H9 (cell line): Measurements from ENCODE around the gene OMA1. TPM values are rescaled to one million over a fixed set of nuclear protein-coding genes. Genes with fewer than 3 reads are reported as not detected.

Source experiments
- DNase-seq: peaks from one replicate; pipeline ENCODE4 v3.0.0-alpha.2; 2017
- H2AFZ ChIP-seq: one replicate; pipeline ENCODE4 v1.6.1; 2013; ENCODE audit warnings: mild to moderate bottlenecking, low read length, control low read depth, moderate library complexity
- H2AK5ac ChIP-seq: 2 replicates; pipeline ENCODE4 v1.6.1; 2013; ENCODE audit warnings: low read length, control low read depth, mixed read lengths; ENCODE audit not compliant: insufficient read length
- H2BK120ac ChIP-seq: one replicate; pipeline ENCODE4 v1.6.1; 2013; ENCODE audit warnings: low read depth, mild to moderate bottlenecking, low read length, control low read depth, inconsistent platforms; ENCODE audit not compliant: poor library complexity, severe bottlenecking
- H2BK12ac ChIP-seq: 2 replicates; pipeline ENCODE4 v1.6.1; 2013; ENCODE audit warnings: low read length, control low read depth, mixed read lengths, low read depth; ENCODE audit not compliant: insufficient read length
- H2BK15ac ChIP-seq: 2 replicates; pipeline ENCODE4 v1.6.1; 2013; ENCODE audit warnings: low read depth, low read length, control low read depth
- H2BK20ac ChIP-seq: one replicate; pipeline ENCODE4 v1.6.1; 2013; ENCODE audit warnings: low read depth, mild to moderate bottlenecking, low read length, control low read depth, inconsistent platforms; ENCODE audit not compliant: poor library complexity, severe bottlenecking
- H2BK5ac ChIP-seq: 2 replicates; pipeline ENCODE4 v1.6.1; 2013; ENCODE audit warnings: low read length, control low read depth, mixed read lengths; ENCODE audit not compliant: insufficient read length
- H3K14ac ChIP-seq: 2 replicates; pipeline ENCODE4 v1.6.1; 2013; ENCODE audit warnings: low read length, control low read depth; ENCODE audit not compliant: insufficient read depth
- H3K18ac ChIP-seq: 2 replicates; pipeline ENCODE4 v1.6.1; 2013; ENCODE audit warnings: low read depth, mild to moderate bottlenecking, mixed read lengths, low read length, control low read depth; ENCODE audit not compliant: insufficient read length
- H3K23ac ChIP-seq: 2 replicates; pipeline ENCODE4 v1.6.1; 2013; ENCODE audit warnings: low read length, control low read depth, mixed read lengths, low read depth; ENCODE audit not compliant: insufficient read length
- H3K23me2 ChIP-seq: 2 replicates; pipeline ENCODE4 v1.6.1; 2013; ENCODE audit warnings: low read depth, mild to moderate bottlenecking, mixed read lengths, low read length, control low read depth; ENCODE audit not compliant: insufficient read length, poor library complexity, severe bottlenecking
- H3K27ac ChIP-seq: 2 replicates; pipeline ENCODE4 v1.5.1; 2013; ENCODE audit warnings: low read length, control low read depth, mixed read lengths, low read depth; ENCODE audit not compliant: insufficient read length
- H3K27me3 ChIP-seq: 2 replicates; pipeline ENCODE4 v1.6.1; 2013; ENCODE audit warnings: low read length, control low read depth, inconsistent platforms; ENCODE audit not compliant: insufficient read depth
- H3K4ac ChIP-seq: 2 replicates; pipeline ENCODE4 v1.6.1; 2013; ENCODE audit warnings: low read depth, mild to moderate bottlenecking, control low read depth, inconsistent platforms, low read length, moderate library complexity
- H3K4me1 ChIP-seq: 2 replicates; pipeline ENCODE4 v1.6.1; 2013; ENCODE audit warnings: low read length, control low read depth, inconsistent platforms; ENCODE audit not compliant: insufficient read depth
- H3K4me2 ChIP-seq: 2 replicates; pipeline ENCODE4 v1.6.1; 2013; ENCODE audit warnings: low read length, control low read depth, mixed read lengths; ENCODE audit not compliant: insufficient read length, insufficient read depth
- H3K56ac ChIP-seq: 2 replicates; pipeline ENCODE4 v1.6.1; 2013; ENCODE audit warnings: low read depth, mild to moderate bottlenecking, mixed read lengths, low read length, control low read depth; ENCODE audit not compliant: insufficient read length
- H3K79me1 ChIP-seq: 2 replicates; pipeline ENCODE4 v1.6.1; 2013; ENCODE audit warnings: low read depth, mild to moderate bottlenecking, moderate library complexity, low read length, control low read depth, inconsistent platforms; ENCODE audit not compliant: insufficient read depth, poor library complexity, severe bottlenecking
- H3K79me2 ChIP-seq: 2 replicates; pipeline ENCODE4 v1.6.1; 2013; ENCODE audit warnings: low read length, control low read depth, inconsistent platforms; ENCODE audit not compliant: insufficient read depth
- H3K9ac ChIP-seq: 2 replicates; pipeline ENCODE4 v1.6.1; 2013; ENCODE audit warnings: low read length, control low read depth, mixed read lengths; ENCODE audit not compliant: insufficient read length; ENCODE audit errors: extremely low read depth
- H3K9me3 ChIP-seq: one replicate; pipeline ENCODE4 v1.6.1; 2013; ENCODE audit warnings: low read depth, low read length, inconsistent platforms; ENCODE audit not compliant: control insufficient read depth
- H3T11ph ChIP-seq: one replicate; pipeline ENCODE4 v1.6.1; 2013; ENCODE audit warnings: mild to moderate bottlenecking, low read length, control low read depth, inconsistent platforms
- H4K20me1 ChIP-seq: one replicate; pipeline ENCODE4 v1.6.1; 2013; ENCODE audit not compliant: control insufficient read depth, insufficient read length, insufficient read depth
- H4K5ac ChIP-seq: 2 replicates; pipeline ENCODE4 v1.6.1; 2013; ENCODE audit warnings: low read depth, mild to moderate bottlenecking, mixed read lengths, low read length, control low read depth; ENCODE audit not compliant: insufficient read length
- H4K8ac ChIP-seq: replicated peaks from 2 replicates; pipeline ENCODE4 v1.6.1; 2013; ENCODE audit warnings: low read length, control low read depth, mixed read lengths, low read depth; ENCODE audit not compliant: insufficient read length
- H4K91ac ChIP-seq: 2 replicates; pipeline ENCODE4 v1.6.1; 2013; ENCODE audit warnings: low read depth, mild to moderate bottlenecking, moderate library complexity, mixed read lengths, low read length, control low read depth; ENCODE audit not compliant: insufficient read length
- H3K27ac Mint-ChIP-seq, 3 experiments: 2 replicates in 2 of 3; 3 replicates in 1 of 3; pipeline ENCODE4 v1.8.0; 2020 to 2021; ENCODE audit warnings: mixed read lengths in 3 of 3, mild to moderate bottlenecking in 1 of 3, moderate library complexity in 1 of 3
- H3K27me3 Mint-ChIP-seq: 2 replicates; pipeline ENCODE4 v1.8.0; 2021; ENCODE audit warnings: low read depth, mild to moderate bottlenecking, moderate library complexity, mixed read lengths
- H3K36me3 Mint-ChIP-seq, 3 experiments: 2 replicates in 2 of 3; 3 replicates in 1 of 3; pipeline ENCODE4 v1.8.0; 2020 to 2021; ENCODE audit warnings: low read depth in 3 of 3, mixed read lengths in 3 of 3; ENCODE audit not compliant: insufficient read depth in 1 of 3
- H3K4me1 Mint-ChIP-seq, 2 experiments: 2 replicates each; pipeline ENCODE4 v1.8.0; 2020; ENCODE audit warnings: mixed read lengths in 2 of 2
- H3K4me3 Mint-ChIP-seq, 2 experiments: 2 replicates in 1 of 2; 3 replicates in 1 of 2; pipeline ENCODE4 v1.8.0; 2020 to 2021; ENCODE audit warnings: mild to moderate bottlenecking in 2 of 2, mixed read lengths in 2 of 2, moderate library complexity in 1 of 2
- H3K9me3 Mint-ChIP-seq, 2 experiments: 2 replicates in 1 of 2; 3 replicates in 1 of 2; pipeline ENCODE4 v1.8.0; 2020; ENCODE audit warnings: mild to moderate bottlenecking in 2 of 2, mixed read lengths in 2 of 2, moderate library complexity in 1 of 2
- CTCF ChIP-seq: fragments of 200-600 bp; sonication (generic); conservative IDR thresholded peaks from 3 replicates; pipeline ENCODE4 v1.8.0; 2021; ENCODE audit warnings: antibody characterized with exemption, mild to moderate bottlenecking
- WGBS: extraction: QIAGEN DNeasy Blood & Tissue Kit; methylation state at CpG from one replicate; pipeline ENCODE4 v1.1.7; 2013; ENCODE audit warnings: missing lambda C conversion rate, low lambda C conversion rate, mixed read lengths; ENCODE audit not compliant: insufficient read length; ENCODE audit errors: extremely low coverage; 5-methylcytosine and 5-hydroxymethylcytosine counted together
- total RNA-seq: library from RNA; stranded (reverse); gene quantifications from 2 replicates; pipeline ENCODE4 v1.2.1, GENCODE V29; 2021

The OMA1 gene
- total RNA-seq, 1 experiment from 2014 or later: 12.9 TPM

GRCh38 chr1:58457023-58457635 lies 89.4 kb downstream of the OMA1 start:
- Histone ChIP-seq H4K8ac (no peak overlapping the region), H3T11ph (no peak overlapping the region), H4K91ac (no peak overlapping the region), H3K79me2 (no peaks in the 10 kb centered on the region), H3K23me2 (no peaks in the 10 kb centered on the region), H4K5ac (no peak overlapping the region), H2AFZ (no peak overlapping the region), H2BK15ac (no peak overlapping the region), H2BK20ac (no peak overlapping the region), H3K27me3 (no peaks in the 10 kb centered on the region), H2BK12ac (no peak overlapping the region), H3K9me3 (no peaks in the 10 kb centered on the region), H3K79me1 (no peaks in the 10 kb centered on the region), H4K20me1 (no peaks in the 10 kb centered on the region), H2BK120ac (no peak overlapping the region), H3K27ac (no peak overlapping the region), H3K18ac (no peak overlapping the region), H2BK5ac (no peak overlapping the region), H3K14ac (no peak overlapping the region), H3K9ac (no peak overlapping the region), H3K4ac (no peak overlapping the region), H3K23ac (no peak overlapping the region), H3K4me1 (no peaks in the 10 kb centered on the region), H3K56ac (no peak overlapping the region), H3K4me2 (no peak overlapping the region), H2AK5ac (no peak overlapping the region)
- H3K36me3 Mint-ChIP-seq: no peaks in the 10 kb centered on the region
- peaks cover 14 to 15% of the 10 kb centered on the region in 2 experiments for H3K4me1 Mint-ChIP-seq
- TF ChIP-seq CTCF: no peak
- no peaks in the 10 kb centered on the region for H3K9me3 Mint-ChIP-seq
- no peaks in the 10 kb centered on the region for H3K27me3 Mint-ChIP-seq
- no peak overlapping the region for H3K4me3 Mint-ChIP-seq
- DNase-seq: no peak
- 0 out of 7 replicates have a peak overlapping the region, but pooled peaks of 1 of the 3 experiments have one; percentile 5 for H3K27ac Mint-ChIP-seq
- WGBS: no CpG with 5 or more reads among the region's 11 CpGs
